KG1 (cell line): ENCODE measurements around the gene KRTAP10-3.

Experiments used
- DNase-seq: peaks from one replicate; lab custom pipeline; 2025; lab: John Stamatoyannopoulos, UW

KRTAP10-3 gene

GRCh38 chr21:44527983-44528633 lies 30.5 kb downstream of the KRTAP10-3 start:
- no peak for DNase-seq

GRCh38 chr21:44527156-44527982 lies 31.2 kb downstream of the KRTAP10-3 start:
- DNase-seq = no peak

- no peak for DNase-seq
These were observed 32.2 kb downstream of the KRTAP10-3 start for GRCh38 chr21:44526096-44526997.

DNA sequence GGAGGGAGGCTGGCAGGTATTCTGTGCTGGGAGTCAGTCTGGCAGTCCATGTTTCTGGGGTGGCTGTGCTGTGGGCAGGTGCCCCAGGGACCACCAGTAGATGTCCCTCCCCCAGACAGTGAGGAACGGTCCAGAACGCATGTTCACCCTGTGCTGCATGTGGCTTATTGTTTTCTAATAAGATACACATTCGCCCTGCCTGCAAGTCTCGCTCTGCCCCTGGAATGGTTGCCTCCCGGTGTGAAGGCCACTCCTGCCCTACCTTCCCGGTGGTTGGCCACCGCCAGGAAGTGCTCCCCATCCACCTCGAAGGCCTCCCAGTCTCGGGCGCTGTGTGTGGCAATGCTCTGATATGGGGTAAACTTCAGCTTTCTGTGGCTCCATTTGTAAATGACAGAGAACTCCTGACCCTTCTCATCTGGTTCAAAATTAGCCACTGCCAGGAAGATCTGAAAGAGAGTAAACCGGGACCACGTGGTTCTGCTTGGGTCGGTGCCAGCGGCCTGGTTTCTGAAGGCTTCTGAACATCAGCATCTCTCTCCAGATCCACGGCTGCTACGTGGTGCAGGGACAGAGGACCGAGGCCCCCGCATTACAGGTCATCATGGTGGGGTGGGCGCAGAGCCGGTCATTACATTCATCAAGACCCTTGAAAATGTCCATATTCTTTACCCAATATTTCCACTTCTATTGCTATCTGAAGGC lies 33.1 kb downstream of the KRTAP10-3 start:
- DNase-seq = no peak

GRCh38 chr21:44524414-44525371 lies 33.9 kb downstream of the KRTAP10-3 start:
- DNase-seq = no peak

DNA sequence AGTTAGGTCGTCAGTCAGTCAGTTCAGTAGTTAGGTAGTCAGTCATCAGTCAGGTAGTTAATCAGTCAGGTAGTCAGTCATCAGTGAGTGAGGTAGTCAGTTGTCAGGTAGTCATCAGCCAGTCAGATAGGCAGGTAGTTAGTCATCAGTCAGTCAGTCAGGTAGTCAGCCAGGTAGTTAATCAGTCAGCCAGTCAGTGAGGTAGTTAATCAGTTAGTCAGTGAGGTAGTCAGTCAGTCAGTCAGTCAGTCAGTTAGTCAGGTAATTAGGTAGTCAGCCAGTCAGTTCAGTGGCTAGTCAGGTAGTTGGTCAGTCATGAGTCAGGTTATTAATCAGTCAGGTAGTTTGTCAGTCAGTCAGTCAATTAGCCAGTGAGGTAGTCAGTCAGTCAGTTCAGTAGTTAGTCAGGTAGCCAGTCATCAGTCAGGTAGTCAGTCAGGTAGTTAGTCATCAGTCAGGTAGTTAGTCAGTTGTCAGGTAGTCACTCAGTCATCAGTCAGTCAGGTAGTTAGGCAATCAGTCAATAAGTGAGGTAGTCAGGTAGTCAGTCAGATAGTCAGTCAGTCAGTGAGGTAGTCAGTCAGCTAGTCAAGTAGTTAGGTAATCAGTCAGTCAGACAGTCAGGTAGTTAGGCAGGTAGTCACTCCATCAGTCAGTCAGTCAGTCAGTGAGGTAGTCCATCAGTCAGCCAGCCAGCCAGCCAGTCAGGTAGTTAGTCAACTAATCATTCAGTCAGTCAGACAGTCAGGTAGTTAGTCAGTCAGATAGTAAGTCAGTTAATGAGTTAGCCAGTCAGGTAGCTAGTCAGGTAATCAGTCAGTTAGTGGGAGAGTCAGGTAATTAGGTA lies 34.8 kb downstream of the KRTAP10-3 start:
- DNase-seq = no peak

GRCh38 chr21:44522753-44523204 lies 35.8 kb downstream of the KRTAP10-3 start:
- DNase-seq = no peak

DNA sequence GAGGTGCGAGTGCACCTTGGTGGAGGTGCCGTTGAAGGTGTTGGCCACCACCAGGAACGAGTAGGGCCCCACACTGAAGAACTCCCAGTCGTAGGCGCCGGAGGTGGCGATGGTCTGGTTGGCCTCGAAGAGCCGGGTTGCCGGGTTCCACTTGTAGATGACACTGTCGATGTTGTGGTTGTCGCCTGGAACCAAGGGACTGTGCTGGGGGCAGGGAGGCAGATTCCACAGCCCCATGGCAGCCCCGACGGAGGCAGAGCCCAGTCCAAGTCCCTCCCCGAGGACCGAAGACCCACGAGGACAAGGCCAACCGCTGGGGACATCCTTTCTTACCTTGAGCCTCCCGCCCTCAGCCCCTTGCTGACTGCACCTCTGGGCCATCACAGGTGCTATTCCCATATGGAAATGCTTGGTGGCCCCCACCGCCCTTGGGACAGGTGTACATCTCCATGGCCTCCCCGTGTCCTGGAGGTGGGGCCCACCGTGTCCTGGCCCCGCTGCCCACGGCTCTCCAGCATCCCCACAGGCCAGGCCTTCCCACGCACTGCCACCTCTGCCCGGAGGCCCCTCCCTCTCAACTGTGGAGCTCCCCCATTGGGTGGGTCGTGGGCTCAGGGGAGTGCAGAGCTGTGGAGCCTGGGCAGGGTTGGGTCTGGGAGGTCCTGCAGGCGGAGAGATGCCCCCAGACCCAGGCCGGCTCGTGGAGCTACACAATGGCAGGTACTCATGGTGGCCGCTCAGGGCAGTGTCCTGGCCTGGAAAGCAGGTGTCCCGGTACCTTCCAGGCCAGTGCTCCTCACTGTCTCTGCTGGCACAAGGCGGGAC lies 36.5 kb downstream of the KRTAP10-3 start:
- DNase-seq = no peak

DNA sequence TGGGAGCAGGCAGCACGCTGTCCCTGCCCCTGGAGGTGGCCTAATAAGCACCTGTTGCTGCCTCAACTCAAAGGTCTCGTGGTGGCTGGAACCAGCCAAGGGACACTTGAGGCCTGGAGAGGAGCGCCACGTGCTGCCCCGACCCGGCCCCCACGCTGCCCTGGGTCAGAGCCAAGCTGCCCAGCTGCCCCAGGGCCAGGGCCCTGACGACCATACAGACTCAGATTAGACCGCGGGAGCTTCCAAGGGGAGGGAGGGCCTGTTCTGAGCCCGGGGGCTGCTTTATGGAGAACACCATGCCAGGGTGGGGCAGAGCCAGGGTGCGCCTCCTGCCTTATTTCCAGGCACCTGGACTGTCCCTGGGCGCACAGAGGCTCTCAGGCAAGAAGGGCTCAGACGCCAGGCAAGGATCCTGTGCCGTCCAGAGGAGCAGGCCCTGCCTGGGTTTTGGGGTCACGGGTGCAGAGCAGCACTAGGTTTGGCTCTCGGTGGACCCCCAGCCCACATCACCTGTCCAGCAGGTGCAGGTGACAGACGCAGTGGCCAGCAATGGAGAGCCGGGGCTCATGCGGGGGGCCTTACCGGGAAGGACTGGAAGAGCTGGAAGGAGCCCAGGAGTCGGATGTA lies 37.2 kb downstream of the KRTAP10-3 start:
- DNase-seq = no peak

DNA sequence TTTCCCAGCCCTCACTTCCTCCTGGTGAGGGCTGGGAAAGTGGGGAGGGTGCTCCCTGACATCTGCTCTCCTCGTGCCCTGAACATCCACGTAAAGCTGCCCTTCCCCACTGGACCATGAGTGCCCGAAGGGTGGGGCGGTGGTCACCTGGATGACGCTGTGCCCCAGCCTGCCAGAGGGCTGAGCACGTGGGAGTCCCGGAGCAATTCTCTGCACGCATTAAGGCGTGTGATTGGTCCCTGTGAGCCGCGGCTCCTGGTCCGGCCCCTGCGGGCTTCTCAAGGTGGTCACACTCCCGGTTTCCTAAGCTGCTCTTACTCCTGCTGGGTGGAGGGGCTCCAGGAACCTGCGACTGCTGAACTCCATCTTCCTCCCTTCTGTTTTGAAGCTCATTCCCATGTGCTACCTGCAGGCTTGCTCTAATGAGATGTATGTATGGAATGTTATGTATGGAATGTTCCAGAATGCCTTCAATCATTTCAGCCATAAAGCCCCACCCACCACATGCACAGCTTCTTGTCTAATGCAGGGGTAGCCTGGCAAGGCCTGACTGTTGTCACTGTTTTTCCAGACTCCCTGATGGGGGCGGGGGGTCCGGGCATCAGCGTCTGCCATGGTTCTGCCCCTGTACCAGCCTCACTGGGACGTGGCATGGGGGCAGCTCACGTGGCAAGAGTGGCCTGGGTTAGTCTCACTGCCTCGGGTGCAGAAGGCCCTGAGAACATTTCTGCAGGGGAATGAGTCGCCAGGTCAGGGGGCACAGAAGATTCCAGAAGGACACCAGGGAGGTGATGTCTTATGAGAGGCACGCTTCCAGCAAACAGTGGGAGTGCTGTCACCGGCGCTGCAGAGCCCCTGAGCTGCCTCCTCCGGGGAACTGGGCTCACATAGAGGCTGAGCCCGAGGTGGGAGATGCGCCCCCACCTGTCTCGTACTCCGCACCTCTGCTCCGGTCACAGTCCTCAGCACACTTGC lies 38.0 kb downstream of the KRTAP10-3 start:
- no peak for DNase-seq

DNA sequence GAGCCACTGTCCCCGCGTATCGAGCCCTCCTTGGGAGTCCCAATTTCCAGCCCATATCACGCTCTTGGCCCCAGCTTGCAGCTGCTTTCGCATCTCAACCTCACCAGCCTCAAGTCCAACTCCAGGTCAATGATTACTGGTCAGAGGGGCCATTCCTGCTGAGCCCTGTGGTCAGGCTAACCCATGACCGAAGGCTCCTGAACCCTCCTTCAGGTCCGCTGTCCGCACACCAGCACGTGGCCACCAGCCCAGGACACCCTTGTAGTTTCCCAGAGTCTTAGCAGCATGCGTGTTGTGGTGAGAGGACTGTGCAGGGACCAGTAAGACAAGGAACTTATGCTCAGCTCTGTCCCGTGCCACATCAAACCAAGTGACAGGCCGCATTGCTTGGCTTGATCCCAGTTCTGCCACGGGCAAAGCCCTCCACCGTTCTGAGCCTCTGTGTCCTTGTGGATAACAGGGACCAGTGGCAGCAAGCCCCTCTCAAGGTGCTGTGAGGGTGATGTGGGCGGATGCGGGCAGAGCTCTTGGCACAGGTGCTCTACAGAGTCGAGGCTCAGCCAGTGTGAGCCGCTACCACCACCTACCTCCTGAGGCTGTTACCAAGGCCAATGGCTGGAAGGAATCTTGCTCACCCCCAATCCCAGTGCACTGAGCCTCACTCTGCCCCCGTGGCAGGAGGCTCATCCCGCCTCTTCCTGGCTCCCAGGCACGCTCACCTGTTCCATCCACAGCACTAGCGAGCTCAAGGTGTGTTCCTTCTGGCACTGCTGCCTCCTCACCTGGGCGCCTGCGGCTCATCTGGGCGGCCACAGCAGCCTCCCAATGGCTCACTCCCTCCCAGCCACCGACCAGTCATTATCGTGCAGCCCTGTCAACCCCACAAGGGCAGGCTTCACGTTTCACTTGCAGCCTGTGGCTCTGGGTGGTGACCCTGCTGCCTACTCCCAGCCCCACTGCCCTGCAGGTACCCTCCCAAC lies 39.0 kb downstream of the KRTAP10-3 start:
- no peak for DNase-seq

GRCh38 chr21:44518686-44519085 lies 39.9 kb downstream of the KRTAP10-3 start:
- DNase-seq = no peak

- DNase-seq = no peak
These were observed 41.3 kb downstream of the KRTAP10-3 start for GRCh38 chr21:44517175-44517899.

- DNase-seq = no peak
These were observed 41.8 kb downstream of the KRTAP10-3 start for GRCh38 chr21:44516828-44517174.

DNA sequence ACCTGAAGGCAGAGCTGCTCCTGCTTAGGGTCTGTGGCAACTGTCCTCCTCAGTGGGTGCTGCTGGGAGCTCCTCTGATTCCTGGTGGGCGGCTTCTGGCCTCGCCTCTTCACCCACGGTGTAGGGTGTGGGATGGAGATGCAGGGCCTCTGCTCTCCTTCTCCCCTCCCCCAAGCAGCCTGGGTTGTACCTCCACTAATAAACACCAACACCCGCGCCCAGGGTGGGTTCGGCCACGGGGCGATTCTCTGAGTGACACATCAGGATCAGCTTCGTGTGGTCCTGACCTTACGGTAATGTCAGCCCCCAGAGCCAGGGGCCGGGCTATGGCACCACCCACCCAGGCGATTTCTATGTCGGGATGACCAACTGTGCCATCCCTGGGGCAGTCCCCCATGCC lies 42.3 kb downstream of the KRTAP10-3 start:
- DNase-seq = no peak
